ENCODE data around the gene EXOC6. TPM values are rescaled to one million over a fixed set of nuclear protein-coding genes. Genes with fewer than 3 reads are reported as not detected.

The EXOC6 gene
- total and polyA plus RNA-seq, 7 donors, result 7.4 to 27.8 (median 14.4) TPM

GRCh38 chr10:93072225-93072712 is 223.9 kb downstream of the EXOC6 start:
- Histone ChIP-seq H3K27ac (no peak overlapping the region), H3K4me3 (peak overlapping the region; percentile 37), H3K9me3 (no peaks in the 10 kb centered on the region), H3K36me3 (ENCODE audit: insufficient read depth in 1 of 2, low read depth in 1 of 2) (no peaks in the 10 kb centered on the region), H3K4me1 (peaks cover 21% of the 10 kb centered on the region), H3K27me3 (ENCODE audit: insufficient read depth in 3 of 3, low read length in 2 of 3) (peaks cover 0 to 88% (median 27%) of the 10 kb centered on the region in 3 donors)
- ATAC-seq, result peak in 1 of 4 donors; percentile 18
- no peak for TF ChIP-seq CTCF (IDR thresholded peaks at IDR 0.05)
- WGBS, 3 donors, result 1 to 2% (median 2%) methylated on average over 27 of the region's 27 CpGs
- no peak for DNase-seq
- intact Hi-C loops (cut with DNase I), result no loop called here

GRCh38 chr10:93072713-93073538 is 224.6 kb downstream of the EXOC6 start:
- peaks cover 0 to 88% (median 23%) of the 10 kb centered on the region in 3 donors for H3K27me3 ChIP-seq (ENCODE audit: insufficient read depth in 3 of 3, low read length in 2 of 3)
- no peaks in the 10 kb centered on the region for H3K36me3 ChIP-seq (ENCODE audit: insufficient read depth in 1 of 2, low read depth in 1 of 2)
- peak in 1 of 4 donors; percentile 25 for ATAC-seq
- DNase-seq, result no peak
- intact Hi-C loops (cut with DNase I), result no loop called here
- H3K9me3 ChIP-seq, result no peaks in the 10 kb centered on the region
- peaks cover 21% of the 10 kb centered on the region for H3K4me1 ChIP-seq
- no peak overlapping the region for H3K27ac ChIP-seq
- H3K4me3 ChIP-seq, result peak overlapping the region; percentile 60
- WGBS, 3 donors, result 2 to 3% (median 3%) methylated on average over 33 to 34 of the region's 34 CpGs
- TF ChIP-seq CTCF (IDR thresholded peaks at IDR 0.05), result no peak

GRCh38 chr10:93073539-93074146 is 225.3 kb downstream of the EXOC6 start, which contains the start of gene CYP26A1:
Gene CYP26A1 (plus strand): TSS chr10:93073893. CDS start chr10:93073935, 42 bp downstream.
- intact Hi-C loops (cut with DNase I), result no loop called here
- WGBS, 3 donors, result 1 to 3% (median 1%) methylated on average over 22 to 52 of the region's 52 CpGs
- H3K27ac ChIP-seq, result no peak within 1 kb of the TSS
- peaks cover 15% of the 10 kb centered on the region for H3K4me1 ChIP-seq
- H3K4me3 ChIP-seq, result peak within 1 kb of the TSS; percentile 60
- no peak for TF ChIP-seq CTCF (IDR thresholded peaks at IDR 0.05)
- H3K27me3 ChIP-seq (ENCODE audit: insufficient read depth in 3 of 3, low read length in 2 of 3), result peaks cover 0 to 88% (median 21%) of the 10 kb centered on the region in 3 donors
- no peaks in the 10 kb centered on the region for H3K9me3 ChIP-seq
- ATAC-seq (peak in 1 of 4 donors; percentile 60), DNase-seq (peak in 1 of 2 donors; percentile 45)
- H3K36me3 ChIP-seq (ENCODE audit: insufficient read depth in 1 of 2, low read depth in 1 of 2), result no peaks in the 10 kb centered on the region

GRCh38 chr10:93074147-93074596 is 225.9 kb downstream of the EXOC6 start:
- H3K27ac ChIP-seq, result no peak overlapping the region
- H3K9me3 ChIP-seq, result no peaks in the 10 kb centered on the region
- peaks cover 0 to 88% (median 18%) of the 10 kb centered on the region in 3 donors for H3K27me3 ChIP-seq (ENCODE audit: insufficient read depth in 3 of 3, low read length in 2 of 3)
- no peaks in the 10 kb centered on the region for H3K36me3 ChIP-seq (ENCODE audit: insufficient read depth in 1 of 2, low read depth in 1 of 2)
- DNase-seq (no peak), ATAC-seq (no peak)
- H3K4me3 ChIP-seq, result peak overlapping the region; percentile 60
- WGBS, 3 donors, result 1% methylated on average over 26 to 40 of the region's 40 CpGs
- TF ChIP-seq CTCF (IDR thresholded peaks at IDR 0.05), result no peak
- peaks cover 15% of the 10 kb centered on the region for H3K4me1 ChIP-seq
- intact Hi-C loops (cut with DNase I), result no loop called here

All from psoas muscle (tissue), 8 donors.